ENCODE measurements around the gene NEK1.
A peak's percentile ranks its signal among the peaks of the same experiment; 100 is the strongest.

Gene NEK1

DNA sequence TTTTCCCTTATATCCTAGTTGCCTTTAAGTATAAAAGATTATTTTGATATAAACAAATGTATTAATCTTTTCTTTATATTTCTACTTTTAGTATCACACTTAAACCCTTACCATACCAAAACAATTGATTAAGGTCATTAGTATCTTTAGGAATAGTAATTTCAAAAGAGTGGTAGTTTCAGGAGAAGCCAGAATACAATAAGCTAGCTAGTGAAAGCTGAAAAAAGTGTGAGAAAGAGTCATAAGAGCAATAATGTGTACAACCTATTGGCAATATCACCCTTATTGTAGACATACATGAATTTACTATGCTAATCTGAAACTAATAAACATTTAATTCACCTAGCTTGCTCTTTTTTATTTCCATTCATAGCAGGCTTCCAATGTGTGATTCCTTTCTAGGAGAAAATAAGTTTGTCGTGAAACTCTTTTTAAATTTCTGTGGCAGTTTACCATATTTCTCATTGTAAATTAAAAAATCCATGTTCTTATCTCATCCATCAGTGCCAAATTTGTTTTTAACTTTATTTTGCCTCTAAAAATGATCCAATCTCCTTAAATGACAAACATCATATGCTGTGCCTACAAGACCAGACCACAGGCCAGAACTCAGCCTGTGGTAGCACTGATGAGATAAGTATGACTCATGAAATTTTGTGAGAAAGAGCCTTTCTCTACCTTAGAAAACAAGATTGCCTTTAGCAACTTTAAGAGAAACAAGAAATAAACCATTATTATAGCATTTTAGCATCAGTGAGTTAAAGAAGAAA, 8.1 kb downstream of the NEK1 start:
- H4K20me1 ChIP-seq = no peaks in the 10 kb centered on the region
- no peaks in the 10 kb centered on the region for H3K27me3 ChIP-seq
- H3K9ac ChIP-seq = no peak overlapping the region
- no peaks in the 10 kb centered on the region for H3K9me3 ChIP-seq
- H3K36me3 ChIP-seq = peaks cover 8% of the 10 kb centered on the region; the same call in 1 of the 2 replicates
- H3K4me2 ChIP-seq = no peak overlapping the region
- no peak for TF ChIP-seq Cebpa-rat (IDR thresholded peaks at IDR 0.05)
- H3K4me3 ChIP-seq = no peak overlapping the region
- H3K27ac ChIP-seq = no peak overlapping the region
- no peaks in the 10 kb centered on the region for H3K4me1 ChIP-seq

GRCh38 chr4:169603312-169603711, 9.1 kb downstream of the NEK1 start:
- no peak overlapping the region for H3K4me2 ChIP-seq
- H3K9me3 ChIP-seq = no peaks in the 10 kb centered on the region
- H3K4me3 ChIP-seq = no peak overlapping the region
- TF ChIP-seq Cebpa-rat (IDR thresholded peaks at IDR 0.05) = no peak
- H3K36me3 ChIP-seq = peaks cover 8% of the 10 kb centered on the region; the same call in 1 of the 2 replicates
- H4K20me1 ChIP-seq = no peaks in the 10 kb centered on the region
- no peaks in the 10 kb centered on the region for H3K4me1 ChIP-seq
- H3K9ac ChIP-seq = no peak overlapping the region
- no peaks in the 10 kb centered on the region for H3K27me3 ChIP-seq
- no peak overlapping the region for H3K27ac ChIP-seq

DNA sequence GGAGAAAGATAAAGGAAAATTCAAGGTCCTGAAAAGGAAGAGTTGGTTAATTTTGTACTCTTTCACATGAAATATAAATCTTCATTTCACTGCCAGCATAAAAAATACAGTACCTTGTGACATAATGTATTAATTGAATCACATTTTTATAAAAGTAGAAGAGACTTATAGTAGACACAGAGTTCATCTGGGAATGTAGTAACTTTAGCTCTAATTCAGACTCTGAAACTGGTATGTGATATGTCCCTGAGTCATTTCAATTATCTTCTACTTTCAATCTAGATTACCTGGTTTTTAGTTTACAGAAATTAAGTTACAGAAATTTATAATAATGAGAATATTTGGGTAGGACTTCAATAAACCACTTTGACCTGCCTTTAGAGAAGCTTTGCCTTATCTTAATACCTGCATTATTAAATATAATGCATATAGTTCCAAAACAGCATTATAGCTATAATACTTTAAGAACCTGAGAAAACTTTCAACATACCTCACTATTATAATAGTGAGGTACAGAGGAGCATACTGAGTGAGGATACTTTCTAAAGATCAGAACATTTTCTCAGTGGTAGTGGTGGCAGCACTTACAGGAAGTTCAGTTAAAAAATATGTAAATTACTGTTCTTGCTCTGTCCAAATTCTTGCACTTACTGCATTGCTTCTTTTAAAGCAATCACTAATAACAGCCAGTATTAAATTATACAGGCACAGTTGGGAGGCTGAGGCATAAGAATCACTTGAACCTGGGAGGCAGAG, 11.2 kb downstream of the NEK1 start:
- Histone ChIP-seq H3K4me2 (no peak overlapping the region), H3K4me1 (no peaks in the 10 kb centered on the region), H3K9ac (no peak overlapping the region), H3K4me3 (no peak overlapping the region), H4K20me1 (no peaks in the 10 kb centered on the region), H3K27ac (no peak overlapping the region), H3K36me3 (peaks cover 8% of the 10 kb centered on the region; the same call in 1 of the 2 replicates), H3K9me3 (no peaks in the 10 kb centered on the region), H3K27me3 (no peaks in the 10 kb centered on the region)
- TF ChIP-seq Cebpa-rat (IDR thresholded peaks at IDR 0.05) = no peak

- H4K20me1 ChIP-seq = no peaks in the 10 kb centered on the region
- no peaks in the 10 kb centered on the region for H3K27me3 ChIP-seq
- 0 out of 2 replicates have a peak, but pooled peaks cover 6% of the 10 kb centered on the region for H3K36me3 ChIP-seq
- H3K4me2 ChIP-seq = no peak overlapping the region
- no peak overlapping the region for H3K27ac ChIP-seq
- no peak for TF ChIP-seq Cebpa-rat (IDR thresholded peaks at IDR 0.05)
- H3K4me3 ChIP-seq = no peak overlapping the region
- no peaks in the 10 kb centered on the region for H3K4me1 ChIP-seq
- H3K9me3 ChIP-seq = no peaks in the 10 kb centered on the region
- H3K9ac ChIP-seq = no peak overlapping the region
These were observed 17.7 kb downstream of the NEK1 start for GRCh38 chr4:169594560-169595195.

- Histone ChIP-seq H3K4me2 (no peak overlapping the region), H3K9me3 (no peaks in the 10 kb centered on the region), H3K9ac (no peak overlapping the region), H4K20me1 (no peaks in the 10 kb centered on the region), H3K27ac (no peak overlapping the region), H3K36me3 (0 out of 2 replicates have a peak, but pooled peaks cover 6% of the 10 kb centered on the region), H3K4me1 (no peaks in the 10 kb centered on the region), H3K4me3 (no peak overlapping the region), H3K27me3 (no peaks in the 10 kb centered on the region)
- no peak for TF ChIP-seq Cebpa-rat (IDR thresholded peaks at IDR 0.05)
These were observed 19.3 kb downstream of the NEK1 start for GRCh38 chr4:169593050-169593560.

GRCh38 chr4:169583563-169583962, 28.8 kb downstream of the NEK1 start:
- no peak overlapping the region for H3K4me3 ChIP-seq
- no peaks in the 10 kb centered on the region for H3K4me1 ChIP-seq
- peaks cover 19% of the 10 kb centered on the region; the same call in 1 of the 2 replicates for H3K36me3 ChIP-seq
- H3K27ac ChIP-seq = no peak overlapping the region
- H3K4me2 ChIP-seq = no peak overlapping the region
- TF ChIP-seq Cebpa-rat (IDR thresholded peaks at IDR 0.05) = no peak
- no peak overlapping the region for H3K9ac ChIP-seq
- H3K9me3 ChIP-seq = no peaks in the 10 kb centered on the region
- H3K27me3 ChIP-seq = no peaks in the 10 kb centered on the region
- H4K20me1 ChIP-seq = no peaks in the 10 kb centered on the region

DNA sequence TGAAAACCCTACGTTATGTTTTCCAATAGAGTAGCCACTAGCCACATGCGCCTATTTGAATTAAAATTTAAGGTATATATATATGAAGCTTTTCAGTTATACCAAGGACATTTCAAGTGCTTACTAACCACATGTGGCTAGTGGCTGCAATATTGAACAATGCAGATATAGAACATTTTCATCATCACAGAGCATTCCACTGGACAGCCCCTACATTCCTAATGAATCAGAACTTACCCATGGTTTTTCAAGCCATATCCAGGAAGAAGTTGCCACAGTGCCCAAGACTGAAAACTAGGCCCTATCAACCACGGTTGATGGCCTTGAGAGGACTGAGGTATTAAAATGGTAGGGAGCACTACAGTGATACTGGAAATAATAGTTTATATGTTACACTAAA, 29.7 kb downstream of the NEK1 start:
- Histone ChIP-seq H3K27me3 (no peaks in the 10 kb centered on the region), H3K4me2 (no peak overlapping the region), H3K9ac (no peak overlapping the region), H3K27ac (no peak overlapping the region), H3K36me3 (peaks cover 19% of the 10 kb centered on the region; the same call in 1 of the 2 replicates), H4K20me1 (no peaks in the 10 kb centered on the region), H3K4me3 (no peak overlapping the region), H3K4me1 (no peaks in the 10 kb centered on the region), H3K9me3 (no peaks in the 10 kb centered on the region)
- no peak for TF ChIP-seq Cebpa-rat (IDR thresholded peaks at IDR 0.05)

DNA sequence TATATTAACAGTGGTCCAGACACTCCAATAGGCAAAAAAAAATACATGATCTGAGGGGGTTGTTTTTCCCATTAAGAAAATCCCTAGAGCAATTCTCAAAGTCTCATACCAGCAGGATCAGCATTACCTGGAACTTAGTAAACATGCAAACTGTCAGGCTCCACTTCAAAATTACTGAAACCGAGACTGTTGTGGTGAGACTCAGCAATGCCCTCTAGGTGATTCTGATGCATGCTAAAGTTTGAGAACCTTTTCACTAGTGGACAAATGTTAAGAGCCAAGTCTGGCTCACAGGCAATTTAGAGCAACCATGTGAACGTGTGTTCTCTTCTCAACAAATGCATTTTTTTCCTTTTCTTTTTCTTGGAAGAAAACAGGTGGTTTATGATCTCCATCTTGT, 30.2 kb downstream of the NEK1 start:
- Histone ChIP-seq H3K9ac (no peak overlapping the region), H3K4me2 (no peak overlapping the region), H3K4me1 (no peaks in the 10 kb centered on the region), H3K27me3 (no peaks in the 10 kb centered on the region), H4K20me1 (no peaks in the 10 kb centered on the region), H3K4me3 (no peak overlapping the region), H3K36me3 (peaks cover 19% of the 10 kb centered on the region; the same call in 1 of the 2 replicates), H3K27ac (no peak overlapping the region), H3K9me3 (no peaks in the 10 kb centered on the region)
- no peak for TF ChIP-seq Cebpa-rat (IDR thresholded peaks at IDR 0.05)

- Histone ChIP-seq H3K27me3 (no peaks in the 10 kb centered on the region), H4K20me1 (no peaks in the 10 kb centered on the region), H3K4me2 (peak overlapping the region; percentile 62), H3K4me3 (no peak overlapping the region), H3K36me3 (peaks cover 21% of the 10 kb centered on the region; the same call in 1 of the 2 replicates), H3K9me3 (peaks cover 21% of the 10 kb centered on the region), H3K27ac (peak overlapping the region; percentile 27; the same call in 1 of the 2 replicates), H3K4me1 (peaks cover 26% of the 10 kb centered on the region), H3K9ac (no peak overlapping the region)
- no peak for TF ChIP-seq Cebpa-rat (IDR thresholded peaks at IDR 0.05)
These were observed 38.5 kb downstream of the NEK1 start for GRCh38 chr4:169573889-169574288.
